ENCODE data around the gene COL6A5. TPM values are rescaled to one million over a fixed set of nuclear protein-coding genes. Genes with fewer than 3 reads are reported as not detected.

Gene COL6A5
- total and polyA plus RNA-seq, 10 donors, result 0.07 to 0.15 TPM; not detected in 8

GRCh38 chr3:130423064-130423463 is 77.6 kb downstream of the COL6A5 start:
- no peak for TF ChIP-seq POLR2A (IDR thresholded peaks at IDR 0.05)
- no peak for TF ChIP-seq CTCF (IDR thresholded peaks at IDR 0.05 in 8 of 11, conservative IDR thresholded peaks at IDR 0.05 in 3 of 11)
- no peak for TF ChIP-seq POLR2AphosphoS5 (IDR thresholded peaks at IDR 0.05)
- Histone ChIP-seq H3K9me3 (no peaks in the 10 kb centered on the region), H3K27ac (no peak overlapping the region), H3K36me3 (no peaks in the 10 kb centered on the region), H3K27me3 (replicated peaks in 1 of 7) (peaks cover 0 to 5% (median 0%) of the 10 kb centered on the region in 7 donors), H3K4me3 (no peak overlapping the region), H3K4me1 (no peaks in the 10 kb centered on the region)
- 85 to 91% (median 89%) methylated on average over 4 of the region's 4 CpGs for WGBS, 5 donors
- intact Hi-C loops (cut with DNase I; ENCODE audit: low total_unique reads), result no loop called here
- DNase-seq, result no peak

DNA sequence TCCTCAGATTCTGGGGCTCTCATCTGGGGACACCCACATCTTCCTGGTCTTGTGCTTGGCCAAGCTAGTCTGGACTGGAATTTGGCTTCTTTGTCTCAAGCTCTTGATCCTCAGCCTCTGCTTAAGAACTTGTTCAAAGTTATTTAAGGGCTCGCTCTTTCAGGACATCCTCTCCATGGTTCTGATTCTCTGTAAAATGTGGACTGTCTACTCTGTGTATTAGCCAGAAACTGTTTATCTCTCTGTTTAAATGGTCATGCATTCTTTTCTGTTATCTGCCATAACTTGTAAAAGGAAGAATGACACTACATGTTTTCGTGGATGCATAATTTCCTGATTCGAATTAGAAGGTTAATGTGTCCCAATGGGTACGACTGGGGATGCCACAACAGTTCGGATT is 79.4 kb downstream of the COL6A5 start:
- 82 to 88% (median 82%) methylated on average over 5 of the region's 5 CpGs for WGBS, 5 donors
- TF ChIP-seq POLR2AphosphoS5 (IDR thresholded peaks at IDR 0.05), result no peak
- no peak for TF ChIP-seq CTCF (IDR thresholded peaks at IDR 0.05 in 8 of 11, conservative IDR thresholded peaks at IDR 0.05 in 3 of 11)
- TF ChIP-seq POLR2A (IDR thresholded peaks at IDR 0.05), result no peak

DNA sequence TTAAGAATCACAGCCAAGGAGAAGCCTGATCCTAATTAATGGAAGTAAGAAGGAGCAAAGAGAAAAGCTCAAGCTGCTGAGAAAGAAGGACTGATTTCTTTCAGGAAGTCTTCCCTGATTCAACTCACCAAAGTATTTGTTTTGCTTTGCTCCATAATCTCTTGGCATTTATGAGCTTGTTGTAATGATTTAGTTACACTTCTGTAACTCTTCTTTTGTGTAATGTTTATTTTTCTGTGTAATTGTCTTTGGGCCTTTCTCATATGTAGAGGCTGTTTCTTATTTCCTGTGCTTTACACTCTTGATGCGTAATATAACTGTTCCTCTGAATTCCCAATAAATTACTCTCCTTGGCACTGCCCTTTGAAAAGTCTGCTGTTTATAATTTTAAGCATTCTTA is 80.0 kb downstream of the COL6A5 start:
- Histone ChIP-seq H3K36me3 (no peaks in the 10 kb centered on the region), H3K9me3 (no peaks in the 10 kb centered on the region), H3K27ac (no peak overlapping the region), H3K4me3 (no peak overlapping the region), H3K4me1 (peaks cover 0 to 5% (median 0%) of the 10 kb centered on the region in 6 donors), H3K27me3 (replicated peaks in 1 of 7) (peaks cover 0 to 2% (median 0%) of the 10 kb centered on the region in 7 donors)
- intact Hi-C loops (cut with DNase I; ENCODE audit: low total_unique reads), result no loop called here
- 76 to 92% (median 88%) methylated on average over 1 of the region's 1 CpG for WGBS, 5 donors
- TF ChIP-seq POLR2AphosphoS5 (IDR thresholded peaks at IDR 0.05), result no peak
- TF ChIP-seq POLR2A (IDR thresholded peaks at IDR 0.05), result no peak
- no peak for TF ChIP-seq CTCF (IDR thresholded peaks at IDR 0.05 in 8 of 11, conservative IDR thresholded peaks at IDR 0.05 in 3 of 11)
- DNase-seq, result no peak

More for the DNA sequence above, 79.4 kb downstream of the COL6A5 start:
- H3K4me3 ChIP-seq, result no peak overlapping the region
- H3K9me3 ChIP-seq, result no peaks in the 10 kb centered on the region
- no peak overlapping the region for H3K27ac ChIP-seq
- H3K27me3 ChIP-seq (replicated peaks in 1 of 7), result peaks cover 0 to 2% (median 0%) of the 10 kb centered on the region in 7 donors
- no peaks in the 10 kb centered on the region for H3K36me3 ChIP-seq
- intact Hi-C loops (cut with DNase I; ENCODE audit: low total_unique reads), result no loop called here
- H3K4me1 ChIP-seq, result peaks cover 0 to 5% (median 0%) of the 10 kb centered on the region in 6 donors
- no peak for DNase-seq

DNA sequence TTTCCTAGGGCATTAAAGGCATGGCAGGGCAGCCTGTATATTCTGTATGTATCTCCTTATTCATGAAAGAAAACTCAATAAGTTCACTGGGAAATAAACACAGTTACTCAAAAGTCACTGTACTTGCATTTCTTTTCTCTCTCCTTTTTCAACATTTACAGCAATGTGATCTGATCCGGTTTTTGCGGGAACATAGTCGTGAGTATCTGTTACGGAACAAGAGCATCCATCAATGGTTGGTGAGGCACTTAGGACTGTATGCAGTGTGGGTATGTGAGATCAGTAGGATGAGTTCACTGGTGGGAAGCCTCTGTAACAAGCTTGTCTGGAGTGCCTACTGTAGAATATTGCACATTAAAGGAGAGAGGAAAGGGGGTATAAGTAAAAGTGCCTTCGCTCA is 80.7 kb downstream of the COL6A5 start:
- TF ChIP-seq POLR2AphosphoS5 (IDR thresholded peaks at IDR 0.05), result no peak
- no peak for TF ChIP-seq POLR2A (IDR thresholded peaks at IDR 0.05)
- TF ChIP-seq CTCF (IDR thresholded peaks at IDR 0.05 in 8 of 11, conservative IDR thresholded peaks at IDR 0.05 in 3 of 11), result no peak
- Histone ChIP-seq H3K4me3 (no peak overlapping the region), H3K36me3 (no peaks in the 10 kb centered on the region), H3K4me1 (peaks cover 0 to 5% (median 0%) of the 10 kb centered on the region in 6 donors), H3K27ac (no peak overlapping the region), H3K27me3 (replicated peaks in 1 of 7) (peaks cover 0 to 2% (median 0%) of the 10 kb centered on the region in 7 donors), H3K9me3 (no peaks in the 10 kb centered on the region)
- 75 to 88% (median 85%) methylated on average over 5 of the region's 5 CpGs for WGBS, 5 donors
- intact Hi-C loops (cut with DNase I; ENCODE audit: low total_unique reads), result no loop called here
- DNase-seq, result no peak

All from spleen (tissue), 11 donors.